Testis (tissue), 2 donors: Measurements from ENCODE around the gene ZNF771.
"Not testable (repeated sequence)": the region's sequence is repeated elsewhere in the genome, so short reads cannot be mapped to it uniquely, and the experiment has no call there.

Source experiments
- POLR2A ChIP-seq: fragments of 450-650 bp; IDR thresholded peaks from one replicate; pipeline ENCODE4 v1.6.1; 2017; ENCODE audit warnings: antibody characterized with exemption, mild to moderate bottlenecking, moderate library complexity
- TF ChIP-seq, protein P1 (sequence below), 3 experiments: fragments of 450-650 bp in 2 of 3; fragments of 200-600 bp in 1 of 3; sonication (generic) in 1 of 3; IDR thresholded peaks; one replicate each; pipeline ENCODE4 v1.5.1; 2016 to 2019; ENCODE audit warnings: antibody characterized with exemption in 3 of 3, mild to moderate bottlenecking in 2 of 3, moderate library complexity in 1 of 3

DNA sequence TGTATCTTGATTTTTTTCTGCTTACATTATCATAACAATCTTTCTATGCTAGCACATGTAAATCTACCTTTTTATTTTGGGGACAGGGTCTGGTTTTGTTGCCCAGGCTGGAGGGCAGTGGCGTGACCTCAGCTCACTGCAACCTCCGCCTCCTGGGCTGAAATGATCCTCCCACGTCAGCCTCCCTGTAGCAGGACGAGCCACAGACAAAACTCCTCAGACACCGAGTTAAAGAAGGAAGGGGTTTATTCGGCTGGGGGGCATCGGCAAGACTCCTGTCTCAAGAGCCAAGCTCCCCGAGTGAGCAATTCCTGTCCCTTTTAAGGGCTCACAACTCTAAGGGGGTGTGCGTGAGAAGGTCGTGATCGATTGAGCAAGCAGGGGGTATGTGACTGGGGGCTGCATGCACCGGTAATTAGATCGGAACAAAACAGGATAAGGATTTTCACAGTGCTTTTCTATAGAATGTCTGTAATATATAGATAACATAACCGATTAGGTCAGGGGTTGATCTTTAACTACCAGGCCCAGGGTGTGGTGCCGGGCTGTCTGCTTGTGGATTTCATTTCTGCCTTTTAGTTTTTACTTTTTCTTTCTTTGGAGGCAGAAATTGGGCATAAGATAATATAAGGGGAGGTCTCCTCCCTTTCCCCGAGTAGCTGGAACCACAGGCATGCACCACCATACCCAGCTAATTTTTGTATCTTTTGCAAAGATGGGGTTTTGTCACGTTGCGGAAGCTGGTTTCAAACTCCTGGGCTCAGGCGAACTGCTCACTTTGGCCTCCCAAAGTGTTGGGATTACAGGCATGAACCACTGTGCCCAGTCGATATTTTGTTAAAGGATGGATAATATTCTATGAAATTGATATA lies 45.5 kb downstream of the ZNF771 start:
- TF ChIP-seq, protein P1, sequence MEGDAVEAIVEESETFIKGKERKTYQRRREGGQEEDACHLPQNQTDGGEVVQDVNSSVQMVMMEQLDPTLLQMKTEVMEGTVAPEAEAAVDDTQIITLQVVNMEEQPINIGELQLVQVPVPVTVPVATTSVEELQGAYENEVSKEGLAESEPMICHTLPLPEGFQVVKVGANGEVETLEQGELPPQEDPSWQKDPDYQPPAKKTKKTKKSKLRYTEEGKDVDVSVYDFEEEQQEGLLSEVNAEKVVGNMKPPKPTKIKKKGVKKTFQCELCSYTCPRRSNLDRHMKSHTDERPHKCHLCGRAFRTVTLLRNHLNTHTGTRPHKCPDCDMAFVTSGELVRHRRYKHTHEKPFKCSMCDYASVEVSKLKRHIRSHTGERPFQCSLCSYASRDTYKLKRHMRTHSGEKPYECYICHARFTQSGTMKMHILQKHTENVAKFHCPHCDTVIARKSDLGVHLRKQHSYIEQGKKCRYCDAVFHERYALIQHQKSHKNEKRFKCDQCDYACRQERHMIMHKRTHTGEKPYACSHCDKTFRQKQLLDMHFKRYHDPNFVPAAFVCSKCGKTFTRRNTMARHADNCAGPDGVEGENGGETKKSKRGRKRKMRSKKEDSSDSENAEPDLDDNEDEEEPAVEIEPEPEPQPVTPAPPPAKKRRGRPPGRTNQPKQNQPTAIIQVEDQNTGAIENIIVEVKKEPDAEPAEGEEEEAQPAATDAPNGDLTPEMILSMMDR (IDR thresholded peaks at IDR 0.05), result not testable (repeated sequence)
- TF ChIP-seq POLR2A, result not testable (repeated sequence)
